Erythroblast (primary cell): ENCODE data around the gene HSD17B2.

Source experiments
- GATA1 ChIP-seq: IDR thresholded peaks from 2 replicates; pipeline ENCODE4 v1.6.1; 2011; ENCODE audit warnings: low read depth, mild to moderate bottlenecking, control low read depth, low read length, moderate library complexity
- POLR2A ChIP-seq: IDR thresholded peaks from 2 replicates; pipeline ENCODE4 v1.6.1; 2011; ENCODE audit warnings: mild to moderate bottlenecking, low read length

DNA sequence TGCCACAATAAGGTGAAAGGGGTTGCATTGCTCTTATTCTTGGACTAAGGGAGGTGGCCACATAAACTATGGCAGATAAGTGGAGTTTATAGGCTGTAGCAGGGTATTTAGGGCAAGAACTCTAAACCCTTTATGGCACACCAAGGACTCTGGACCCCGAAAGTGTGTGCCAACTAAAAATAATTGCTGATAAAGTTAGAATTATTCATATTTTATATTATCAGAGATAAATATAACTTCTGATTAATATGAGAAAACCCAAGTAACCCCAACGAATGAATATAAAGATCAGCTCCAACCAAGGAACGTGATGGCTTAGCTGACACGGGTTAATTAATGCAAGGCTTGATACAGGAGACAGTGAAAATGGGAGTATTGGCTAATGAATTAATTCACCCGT lies 15.0 kb upstream of the HSD17B2 start:
- no peak for TF ChIP-seq POLR2A
- TF ChIP-seq GATA1 = no peak
